Colon (tissue), 2 donors: Measurements from ENCODE around the gene HTR3C.
"Not testable (repeated sequence)": the region's sequence is repeated elsewhere in the genome, so short reads cannot be mapped to it uniquely, and the experiment has no call there.

Source experiments
- FAIRE-seq: peaks from 2 replicates; lab custom pipeline; 2012; peaks lifted over from hg19 to GRCh38; lab: Jason Lieb, UNC
- donor health status: control.
- donor health status: control.

HTR3C gene

GRCh38 chr3:184030536-184030935 is 22.3 kb upstream of the HTR3C start:
- no peak for FAIRE-seq

- no peak for FAIRE-seq
Observed at GRCh38 chr3:184031187-184031792, 21.6 kb upstream of the HTR3C start, which contains the start of gene HTR3D. Gene HTR3D, plus strand, starts transcription at chr3:184031742. Its CDS starts 0 bp downstream, at chr3:184031742.

GRCh38 chr3:184037816-184038215 is 15.0 kb upstream of the HTR3C start:
- FAIRE-seq: no peak

GRCh38 chr3:184038307-184038706 is 14.5 kb upstream of the HTR3C start:
- FAIRE-seq: not testable (repeated sequence)

- FAIRE-seq: no peak
Observed at GRCh38 chr3:184039414-184039813, 13.4 kb upstream of the HTR3C start.

- FAIRE-seq: no peak
Observed at GRCh38 chr3:184040010-184040409, 12.8 kb upstream of the HTR3C start.

GRCh38 chr3:184042617-184043016 is 10.2 kb upstream of the HTR3C start:
- FAIRE-seq: no peak

- no peak for FAIRE-seq
Observed at GRCh38 chr3:184045995-184046394, 6.9 kb upstream of the HTR3C start.

- FAIRE-seq: no peak
Observed at GRCh38 chr3:184050217-184050847, 2.5 kb upstream of the HTR3C start.

- FAIRE-seq: no peak
Observed at GRCh38 chr3:184058029-184058428, 5.2 kb downstream of the HTR3C start.

- FAIRE-seq: no peak
Observed at GRCh38 chr3:184059424-184059823, 6.6 kb downstream of the HTR3C start.

- FAIRE-seq: no peak
Observed at GRCh38 chr3:184062637-184063036, 9.8 kb downstream of the HTR3C start.

GRCh38 chr3:184066211-184066610 is 13.4 kb downstream of the HTR3C start:
- FAIRE-seq: no peak

GRCh38 chr3:184067573-184068055 is 14.8 kb downstream of the HTR3C start:
- no peak for FAIRE-seq

- no peak for FAIRE-seq
Observed at GRCh38 chr3:184068344-184068743, 15.5 kb downstream of the HTR3C start.

GRCh38 chr3:184071142-184071541 is 18.3 kb downstream of the HTR3C start:
- not testable (repeated sequence) for FAIRE-seq

GRCh38 chr3:184073621-184074020 is 20.8 kb downstream of the HTR3C start:
- FAIRE-seq: no peak

GRCh38 chr3:184075901-184076300 is 23.1 kb downstream of the HTR3C start:
- FAIRE-seq: no peak

GRCh38 chr3:184077881-184078280 is 25.0 kb downstream of the HTR3C start:
- FAIRE-seq: no peak

GRCh38 chr3:184078851-184079250 is 26.0 kb downstream of the HTR3C start:
- no peak for FAIRE-seq

GRCh38 chr3:184081116-184081830 is 28.4 kb downstream of the HTR3C start:
- no peak for FAIRE-seq

GRCh38 chr3:184082034-184082433 is 29.2 kb downstream of the HTR3C start:
- no peak for FAIRE-seq

GRCh38 chr3:184082465-184082864 is 29.6 kb downstream of the HTR3C start:
- FAIRE-seq: no peak
